ENCODE results near the gene SRRM3.

SRRM3 gene

GRCh38 chr7:76332078-76332477 lies 130.4 kb downstream of the SRRM3 start:
- in situ Hi-C loops (cut with HindIII; ENCODE audit: low sequenced_read_pairs) = no loop called here

- in situ Hi-C loops (cut with HindIII; ENCODE audit: low sequenced_read_pairs) = no loop called here
Observed at GRCh38 chr7:76333511-76334101, 131.9 kb downstream of the SRRM3 start.

- in situ Hi-C loops (cut with HindIII; ENCODE audit: low sequenced_read_pairs) = no loop called here
Observed at GRCh38 chr7:76334320-76334967, 132.7 kb downstream of the SRRM3 start.

GRCh38 chr7:76335417-76335816 lies 133.7 kb downstream of the SRRM3 start:
- in situ Hi-C loops (cut with HindIII; ENCODE audit: low sequenced_read_pairs) = loop anchor here (5.0 kb wide), 1 partner anchor 87 kb away; the partner anchor contains the start of gene ZP3

GRCh38 chr7:76336094-76336493 lies 134.4 kb downstream of the SRRM3 start:
- in situ Hi-C loops (cut with HindIII; ENCODE audit: low sequenced_read_pairs) = loop anchor here (5.0 kb wide), 1 partner anchor 86 kb away; the partner anchor contains the start of gene ZP3
